Hematopoietic multipotent progenitor cell treated with erythropoietin and hydrocortisone succinate and interleukin-3 and kit ligand, for 15 days (in vitro differentiated cells): ENCODE measurements around the gene RGMA.
"Not testable (repeated sequence)": the region's sequence is repeated elsewhere in the genome, so short reads cannot be mapped to it uniquely, and the experiment has no call there.

ENCODE experiments used
- DNase-seq: peaks from one replicate; pipeline ENCODE4 v3.0.0-alpha.2; 2015; ENCODE audit warnings: low spot score

Gene RGMA

GRCh38 chr15:93066834-93067648 is 22.0 kb downstream of the RGMA start:
- no peak for DNase-seq

GRCh38 chr15:93066224-93066681 is 22.8 kb downstream of the RGMA start:
- no peak for DNase-seq

GRCh38 chr15:93065641-93066045 is 23.4 kb downstream of the RGMA start:
- no peak for DNase-seq

- no peak for DNase-seq
Observed at GRCh38 chr15:93063796-93064690, 25.0 kb downstream of the RGMA start.

- no peak for DNase-seq
Observed at GRCh38 chr15:93063262-93063671, 25.7 kb downstream of the RGMA start.

- DNase-seq, result not testable (repeated sequence)
Observed at GRCh38 chr15:93062628-93063261, 26.3 kb downstream of the RGMA start.

- no peak for DNase-seq
Observed at GRCh38 chr15:93060336-93061248, 28.4 kb downstream of the RGMA start.

GRCh38 chr15:93059442-93059841 is 29.6 kb downstream of the RGMA start:
- DNase-seq, result no peak

GRCh38 chr15:93058904-93059427 is 30.0 kb downstream of the RGMA start:
- DNase-seq, result no peak

GRCh38 chr15:93058128-93058527 is 30.9 kb downstream of the RGMA start:
- no peak for DNase-seq

- no peak for DNase-seq
Observed at GRCh38 chr15:93057618-93058017, 31.4 kb downstream of the RGMA start.

GRCh38 chr15:93056836-93057235 is 32.2 kb downstream of the RGMA start:
- no peak for DNase-seq

GRCh38 chr15:93055211-93055610 is 33.8 kb downstream of the RGMA start:
- DNase-seq, result no peak

- DNase-seq, result no peak
Observed at GRCh38 chr15:93052090-93052879, 36.7 kb downstream of the RGMA start.

GRCh38 chr15:93051236-93052089 is 37.5 kb downstream of the RGMA start:
- no peak for DNase-seq

GRCh38 chr15:93050648-93051047 is 38.4 kb downstream of the RGMA start:
- DNase-seq, result no peak

- DNase-seq, result no peak
Observed at GRCh38 chr15:93049914-93050578, 39.0 kb downstream of the RGMA start.

- no peak for DNase-seq
Observed at GRCh38 chr15:93049233-93049632, 39.8 kb downstream of the RGMA start.

GRCh38 chr15:93048759-93049161 is 40.3 kb downstream of the RGMA start:
- DNase-seq, result no peak
